ENCODE results near the gene ACOT6.

ACOT6 gene

DNA sequence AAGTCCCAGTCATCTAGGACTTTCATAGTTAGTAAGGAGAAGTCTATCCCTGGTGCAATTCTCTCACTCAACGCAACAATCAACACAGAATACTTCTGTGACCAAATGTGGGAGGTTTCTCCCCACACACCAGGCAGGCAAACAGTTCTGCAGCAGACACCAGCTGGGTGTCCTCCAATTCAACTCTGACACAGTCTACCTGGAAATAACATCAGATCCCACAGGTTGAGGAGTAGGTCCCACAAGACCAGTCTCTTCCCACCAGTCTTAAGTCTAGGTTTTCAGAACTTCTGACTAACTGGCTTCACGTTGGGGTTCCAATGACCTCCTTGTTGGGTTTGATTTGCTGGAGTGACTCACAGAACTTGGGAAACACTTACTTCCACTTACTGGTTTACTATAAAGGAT lies 14.8 kb downstream of the ACOT6 start:
- Histone ChIP-seq H3K36me3 (replicated peaks in 1 of 2; ENCODE audit: control insufficient read depth in 2 of 2, insufficient read depth in 2 of 2, low read length in 2 of 2) (no peaks in the 10 kb centered on the region), H2BK12ac (ENCODE audit: low read length) (no peak overlapping the region), H4K91ac (ENCODE audit: low read depth, low read length, poor library complexity) (no peak overlapping the region), H2AK5ac (ENCODE audit: low read depth, low read length) (no peak overlapping the region), H3K18ac (ENCODE audit: low read length) (no peak overlapping the region), H3K9me3 (replicated peaks in 1 of 2; ENCODE audit: control insufficient read depth in 2 of 2, insufficient read depth in 1 of 2, low read depth in 1 of 2, low read length in 2 of 2) (peaks cover 0 to 3% of the 10 kb centered on the region in 2 donors), H3K79me1 (ENCODE audit: low read depth, low read length) (no peaks in the 10 kb centered on the region), H3K27me3 (ENCODE audit: control insufficient read depth in 3 of 3, insufficient read depth in 3 of 3, low read depth in 1 of 3, low read length in 3 of 3) (no peaks in the 10 kb centered on the region), H2BK15ac (ENCODE audit: low read length) (no peak overlapping the region), H2AFZ (ENCODE audit: low read length) (no peak overlapping the region), H3K4ac (ENCODE audit: low read length) (no peak overlapping the region), H4K8ac (ENCODE audit: low read depth, low read length) (no peak overlapping the region), H2BK120ac (ENCODE audit: low read depth, low read length) (no peak overlapping the region), H3K4me1 (ENCODE audit: control insufficient read depth in 2 of 2, insufficient read depth in 1 of 2, low read depth in 1 of 2, low read length in 2 of 2) (no peaks in the 10 kb centered on the region), H2BK5ac (ENCODE audit: low read length) (no peak overlapping the region), H3K23ac (ENCODE audit: low read depth, low read length, poor library complexity) (no peak overlapping the region), H3K9ac (ENCODE audit: low read depth, low read length, poor library complexity) (no peak overlapping the region), H3K27ac (replicated peaks; ENCODE audit: low read length) (no peak overlapping the region), H3K4me2 (ENCODE audit: insufficient read depth, low read length, poor library complexity, severe bottlenecking) (no peak overlapping the region), H3K14ac (ENCODE audit: low read length) (peak overlapping the region; percentile 72), H3K4me3 (ENCODE audit: low read length in 2 of 2) (no peak overlapping the region)
- DNase-seq (ENCODE audit: low spot score), result no peak
- no CpG with 5 or more reads among the region's 2 CpGs for WGBS, 2 donors (ENCODE audit: extremely low coverage in 2 of 2, insufficient read length in 2 of 2, insufficient replicate concordance in 1 of 2)

DNA sequence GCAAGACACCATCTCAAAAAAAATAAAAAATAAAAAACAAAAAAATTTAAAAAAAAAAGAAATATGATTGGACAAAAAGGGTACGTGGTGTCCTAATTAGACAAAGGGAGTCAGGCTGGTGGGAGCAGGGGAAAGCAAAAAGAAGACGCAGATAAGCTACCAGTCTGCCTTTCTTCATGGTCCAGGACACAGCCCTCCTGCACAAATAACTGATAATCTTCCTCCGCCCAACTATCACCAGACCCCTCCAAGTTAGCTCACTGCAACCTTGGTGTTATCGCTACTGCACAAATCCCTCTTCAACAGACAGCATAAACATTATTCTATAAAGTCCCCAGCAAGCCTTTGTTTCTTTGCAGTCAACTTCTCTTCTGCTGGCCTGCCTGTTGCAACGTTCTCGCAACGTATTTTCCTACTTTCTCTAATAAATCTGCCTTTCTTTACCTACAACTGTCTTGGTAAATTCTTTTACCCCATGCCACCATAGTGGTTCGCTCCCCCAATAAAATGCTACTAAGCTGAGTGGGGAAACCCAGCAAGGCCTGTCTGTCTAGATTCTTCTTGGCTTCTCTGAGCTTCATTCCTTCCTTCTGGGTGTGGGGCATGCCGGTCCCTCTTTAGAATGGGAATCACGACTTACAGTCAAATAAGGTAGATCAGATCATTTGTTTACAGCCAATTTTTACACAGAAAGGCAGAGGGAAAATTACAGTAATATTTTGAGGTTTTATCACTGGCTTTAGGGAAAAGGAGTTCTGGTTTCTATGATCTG lies 17.9 kb downstream of the ACOT6 start:
- Histone ChIP-seq H3K4me3 (ENCODE audit: low read length in 2 of 2) (no peak overlapping the region), H3K36me3 (replicated peaks in 1 of 2; ENCODE audit: control insufficient read depth in 2 of 2, insufficient read depth in 2 of 2, low read length in 2 of 2) (no peaks in the 10 kb centered on the region), H3K79me1 (ENCODE audit: low read depth, low read length) (no peaks in the 10 kb centered on the region), H3K27me3 (ENCODE audit: control insufficient read depth in 3 of 3, insufficient read depth in 3 of 3, low read depth in 1 of 3, low read length in 3 of 3) (peaks cover 0 to 16% (median 13%) of the 10 kb centered on the region in 3 experiments), H2BK15ac (ENCODE audit: low read length) (no peak overlapping the region), H3K4me2 (ENCODE audit: insufficient read depth, low read length, poor library complexity, severe bottlenecking) (no peak overlapping the region), H3K27ac (replicated peaks; ENCODE audit: low read length) (no peak overlapping the region), H3K23ac (ENCODE audit: low read depth, low read length, poor library complexity) (no peak overlapping the region), H4K91ac (ENCODE audit: low read depth, low read length, poor library complexity) (no peak overlapping the region), H3K4ac (ENCODE audit: low read length) (no peak overlapping the region), H3K4me1 (ENCODE audit: control insufficient read depth in 2 of 2, insufficient read depth in 1 of 2, low read depth in 1 of 2, low read length in 2 of 2) (peaks cover 6 to 11% of the 10 kb centered on the region in 2 donors), H2BK5ac (ENCODE audit: low read length) (no peak overlapping the region), H2AK5ac (ENCODE audit: low read depth, low read length) (no peak overlapping the region), H2BK12ac (ENCODE audit: low read length) (no peak overlapping the region), H3K14ac (ENCODE audit: low read length) (no peak overlapping the region), H2AFZ (ENCODE audit: low read length) (no peak overlapping the region), H3K9ac (ENCODE audit: low read depth, low read length, poor library complexity) (no peak overlapping the region), H2BK120ac (ENCODE audit: low read depth, low read length) (no peak overlapping the region), H4K8ac (ENCODE audit: low read depth, low read length) (no peak overlapping the region), H3K9me3 (replicated peaks in 1 of 2; ENCODE audit: control insufficient read depth in 2 of 2, insufficient read depth in 1 of 2, low read depth in 1 of 2, low read length in 2 of 2) (no peaks in the 10 kb centered on the region), H3K18ac (ENCODE audit: low read length) (no peak overlapping the region)
- DNase-seq (ENCODE audit: low spot score), result no peak
- WGBS, 2 donors (ENCODE audit: extremely low coverage in 2 of 2, insufficient read length in 2 of 2, insufficient replicate concordance in 1 of 2), result no CpG with 5 or more reads among the region's 10 CpGs

DNA sequence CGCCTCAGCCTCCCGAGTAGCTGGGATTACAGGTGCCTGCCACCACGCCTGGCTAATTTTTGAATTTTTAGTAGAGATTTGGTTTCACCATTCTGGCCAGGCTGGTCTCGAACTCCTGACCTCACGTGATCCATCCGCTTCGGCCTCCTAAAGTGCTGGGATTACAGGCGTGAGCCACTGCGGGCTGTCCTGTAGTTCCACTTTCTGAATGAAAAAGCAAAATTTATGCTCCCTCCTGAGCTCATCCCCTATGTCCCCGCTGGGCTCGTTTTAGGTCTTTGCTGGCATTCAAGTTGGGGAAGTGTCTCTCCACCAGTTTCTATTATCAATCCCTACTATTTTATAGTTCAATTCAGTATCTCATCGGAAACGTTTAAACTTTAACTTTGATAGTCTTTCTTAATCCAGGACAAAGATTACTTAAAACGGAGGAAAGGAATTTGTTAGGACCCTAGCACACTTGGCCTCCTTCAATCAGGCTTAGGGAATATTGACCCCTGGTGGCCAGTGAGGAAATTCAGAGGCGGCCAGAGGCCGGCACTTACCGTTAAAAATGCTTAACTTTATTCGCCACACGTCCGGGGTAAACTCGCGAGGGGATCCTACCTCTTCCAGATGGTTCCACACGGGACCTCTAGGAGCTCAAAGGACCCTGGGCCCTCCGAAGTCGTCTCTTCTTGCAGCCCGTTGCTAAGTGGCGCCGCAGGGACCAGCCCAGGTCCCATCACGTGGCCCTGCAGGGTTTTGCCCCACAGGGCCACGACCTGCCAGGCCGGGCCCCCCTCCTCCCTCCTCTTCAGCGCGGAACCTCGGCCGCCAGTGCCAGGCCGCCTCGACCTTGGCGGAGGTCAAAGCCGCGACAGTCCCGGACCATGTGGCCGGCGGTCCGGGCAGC lies 21.0 kb downstream of the ACOT6 start:
- Histone ChIP-seq H4K8ac (ENCODE audit: low read depth, low read length) (no peak overlapping the region), H2AFZ (ENCODE audit: low read length) (peak overlapping the region; percentile 100), H3K4me3 (ENCODE audit: low read length in 2 of 2) (peak overlapping the region; percentile 52 to 80), H3K9me3 (replicated peaks in 1 of 2; ENCODE audit: control insufficient read depth in 2 of 2, insufficient read depth in 1 of 2, low read depth in 1 of 2, low read length in 2 of 2) (no peaks in the 10 kb centered on the region), H4K91ac (ENCODE audit: low read depth, low read length, poor library complexity) (no peak overlapping the region), H3K4me1 (ENCODE audit: control insufficient read depth in 2 of 2, insufficient read depth in 1 of 2, low read depth in 1 of 2, low read length in 2 of 2) (peaks cover 6 to 11% of the 10 kb centered on the region in 2 donors), H3K23ac (ENCODE audit: low read depth, low read length, poor library complexity) (peak overlapping the region; percentile 75), H3K14ac (ENCODE audit: low read length) (peak overlapping the region; percentile 31), H2AK5ac (ENCODE audit: low read depth, low read length) (peak overlapping the region; percentile 42), H2BK5ac (ENCODE audit: low read length) (no peak overlapping the region), H3K4ac (ENCODE audit: low read length) (no peak overlapping the region), H3K36me3 (replicated peaks in 1 of 2; ENCODE audit: control insufficient read depth in 2 of 2, insufficient read depth in 2 of 2, low read length in 2 of 2) (no peaks in the 10 kb centered on the region), H3K27me3 (ENCODE audit: control insufficient read depth in 3 of 3, insufficient read depth in 3 of 3, low read depth in 1 of 3, low read length in 3 of 3) (peaks cover 0 to 16% (median 13%) of the 10 kb centered on the region in 3 experiments), H2BK12ac (ENCODE audit: low read length) (no peak overlapping the region), H3K27ac (replicated peaks; ENCODE audit: low read length) (no peak overlapping the region), H3K79me1 (ENCODE audit: low read depth, low read length) (no peaks in the 10 kb centered on the region), H3K9ac (ENCODE audit: low read depth, low read length, poor library complexity) (peak overlapping the region; percentile 14), H2BK15ac (ENCODE audit: low read length) (peak overlapping the region; percentile 63), H3K18ac (ENCODE audit: low read length) (peak overlapping the region; percentile 97), H2BK120ac (ENCODE audit: low read depth, low read length) (no peak overlapping the region), H3K4me2 (ENCODE audit: insufficient read depth, low read length, poor library complexity, severe bottlenecking) (peak overlapping the region; percentile 98)
- no CpG with 5 or more reads among the region's 44 CpGs for WGBS, 2 donors (ENCODE audit: extremely low coverage in 2 of 2, insufficient read length in 2 of 2, insufficient replicate concordance in 1 of 2)
- peak; percentile 67 for DNase-seq (ENCODE audit: low spot score)
